ENCODE results near the gene MCU. TPM values are rescaled to one million over a fixed set of nuclear protein-coding genes. Genes with fewer than 3 reads are reported as not detected.

The MCU gene
- total RNA-seq, 4 donors from 2014 or later, result 14.9 to 20.6 (median 19.5) TPM

GRCh38 chr10:72852508-72852907 is 160.6 kb downstream of the MCU start:
- no peak for TF ChIP-seq CTCF (IDR thresholded peaks at IDR 0.05)
- no peak for TF ChIP-seq POLR2AphosphoS5 (IDR thresholded peaks at IDR 0.05)
- TF ChIP-seq POLR2A (IDR thresholded peaks at IDR 0.05; ENCODE audit: low read depth), result no peak
- no peak for TF ChIP-seq EP300 (IDR thresholded peaks at IDR 0.05)
- Histone ChIP-seq H3K4me3 (no peak overlapping the region), H3K27me3 (no peaks in the 10 kb centered on the region), H3K36me3 (no peaks in the 10 kb centered on the region), H3K4me1 (no peaks in the 10 kb centered on the region), H3K9me3 (no peaks in the 10 kb centered on the region), H3K27ac (replicated peaks in 1 of 4) (no peak overlapping the region)
- DNase-seq (ENCODE audit: extremely low spot score), result no peak
- intact Hi-C loops (cut with DNase I), result no loop called here
- WGBS, result 89% methylated on average over 2 of the region's 2 CpGs

- DNase-seq (ENCODE audit: extremely low spot score), result no peak
- Histone ChIP-seq H3K27ac (replicated peaks in 1 of 4) (no peak overlapping the region), H3K27me3 (no peaks in the 10 kb centered on the region), H3K9me3 (no peaks in the 10 kb centered on the region), H3K36me3 (peaks cover 0 to under 1% (median 0%) of the 10 kb centered on the region in 4 donors), H3K4me1 (no peaks in the 10 kb centered on the region), H3K4me3 (no peak overlapping the region)
- no peak for TF ChIP-seq CTCF (IDR thresholded peaks at IDR 0.05)
- intact Hi-C loops (cut with DNase I), result no loop called here
These were observed 163.2 kb downstream of the MCU start for GRCh38 chr10:72855129-72855528.

GRCh38 chr10:72855790-72856189 is 163.8 kb downstream of the MCU start:
- WGBS, result 91% methylated on average over 2 of the region's 2 CpGs
- Histone ChIP-seq H3K36me3 (peaks cover 0 to 7% (median 4%) of the 10 kb centered on the region in 4 donors), H3K9me3 (no peaks in the 10 kb centered on the region), H3K4me3 (no peak overlapping the region), H3K4me1 (no peaks in the 10 kb centered on the region), H3K27ac (replicated peaks in 1 of 4) (no peak overlapping the region), H3K27me3 (no peaks in the 10 kb centered on the region)
- TF ChIP-seq EP300 (IDR thresholded peaks at IDR 0.05), result no peak
- no peak for TF ChIP-seq POLR2AphosphoS5 (IDR thresholded peaks at IDR 0.05)
- intact Hi-C loops (cut with DNase I), result no loop called here
- DNase-seq (ENCODE audit: extremely low spot score), result no peak

- H3K4me1 ChIP-seq, result no peaks in the 10 kb centered on the region
- H3K9me3 ChIP-seq, result no peaks in the 10 kb centered on the region
- H3K4me3 ChIP-seq, result no peak overlapping the region
- no peaks in the 10 kb centered on the region for H3K27me3 ChIP-seq
- no peak for DNase-seq (ENCODE audit: extremely low spot score)
- 96% methylated on average over 6 of the region's 6 CpGs for WGBS
- peaks cover 0 to 29% (median 8%) of the 10 kb centered on the region in 4 donors for H3K36me3 ChIP-seq
- intact Hi-C loops (cut with DNase I), result no loop called here
- H3K27ac ChIP-seq (replicated peaks in 1 of 4), result no peak overlapping the region
- TF ChIP-seq POLR2A (IDR thresholded peaks at IDR 0.05; ENCODE audit: low read depth) (no peak), POLR2AphosphoS5 (IDR thresholded peaks at IDR 0.05) (no peak), CTCF (IDR thresholded peaks at IDR 0.05) (no peak), EP300 (IDR thresholded peaks at IDR 0.05) (no peak)
These were observed 166.1 kb downstream of the MCU start for GRCh38 chr10:72858067-72858466.

- H3K27ac ChIP-seq (replicated peaks in 1 of 4), result no peak overlapping the region
- intact Hi-C loops (cut with DNase I), result no loop called here
- no peak for DNase-seq (ENCODE audit: extremely low spot score)
- H3K4me3 ChIP-seq, result no peak overlapping the region
- H3K9me3 ChIP-seq, result no peaks in the 10 kb centered on the region
- no peaks in the 10 kb centered on the region for H3K4me1 ChIP-seq
- H3K27me3 ChIP-seq, result no peaks in the 10 kb centered on the region
- WGBS, result 94% methylated on average over 2 of the region's 2 CpGs
- TF ChIP-seq POLR2AphosphoS5 (IDR thresholded peaks at IDR 0.05) (no peak), CTCF (IDR thresholded peaks at IDR 0.05) (no peak), EP300 (IDR thresholded peaks at IDR 0.05) (no peak), POLR2A (IDR thresholded peaks at IDR 0.05; ENCODE audit: low read depth) (no peak)
- peaks cover 0 to 30% (median 8%) of the 10 kb centered on the region in 4 donors for H3K36me3 ChIP-seq
These were observed 171.0 kb downstream of the MCU start for GRCh38 chr10:72862957-72863356.
